Peyer's patch (tissue), 4 donors: ENCODE data around the gene MGAT3.
"Not testable (repeated sequence)": the region's sequence is repeated elsewhere in the genome, so short reads cannot be mapped to it uniquely, and the experiment has no call there.

ENCODE experiments used
- POLR2A ChIP-seq, 2 donors: fragments of 450-650 bp; IDR thresholded peaks; one replicate each; pipeline ENCODE4 v1.5.1; 2017; ENCODE audit warnings: antibody characterized with exemption in 2 of 2, mild to moderate bottlenecking in 2 of 2, moderate library complexity in 2 of 2
- TF ChIP-seq, protein P1 (sequence below), 6 experiments: fragments of 450-650 bp in 4 of 6; fragments of 200-600 bp in 2 of 6; sonication (generic) in 1 of 6; IDR thresholded peaks; one replicate each; pipeline ENCODE4 v1.5.1; 2017 to 2019; ENCODE audit warnings: antibody characterized with exemption in 6 of 6, mild to moderate bottlenecking in 3 of 6, moderate library complexity in 1 of 6

DNA sequence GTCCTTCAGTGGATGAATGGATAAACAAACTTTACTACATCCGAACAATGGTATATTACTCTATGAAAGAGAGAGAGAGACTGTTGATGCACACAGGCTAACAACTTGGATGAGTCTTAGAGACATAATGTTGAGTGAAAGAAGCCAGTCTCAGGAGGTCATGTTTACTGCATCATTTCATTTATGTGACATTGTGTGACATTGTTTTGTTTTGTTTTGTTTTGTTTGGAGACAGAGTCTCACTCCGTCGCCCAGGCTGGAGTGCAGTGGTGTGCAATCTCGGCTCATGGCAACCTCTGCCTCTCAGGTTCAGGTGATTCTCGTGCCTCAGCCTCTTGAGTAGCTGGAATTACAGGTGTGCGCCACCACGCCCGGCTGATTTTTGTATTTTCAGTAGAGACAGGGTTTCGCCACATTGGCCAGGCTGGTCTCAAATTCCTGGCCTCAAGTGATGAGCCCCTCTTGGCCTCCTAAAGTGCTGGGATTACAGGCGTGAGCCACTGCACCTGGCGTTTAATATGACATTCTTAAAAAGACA is 44.9 kb upstream of the MGAT3 start:
- not testable (repeated sequence) for TF ChIP-seq POLR2A (IDR thresholded peaks at IDR 0.05)
- TF ChIP-seq, protein P1, sequence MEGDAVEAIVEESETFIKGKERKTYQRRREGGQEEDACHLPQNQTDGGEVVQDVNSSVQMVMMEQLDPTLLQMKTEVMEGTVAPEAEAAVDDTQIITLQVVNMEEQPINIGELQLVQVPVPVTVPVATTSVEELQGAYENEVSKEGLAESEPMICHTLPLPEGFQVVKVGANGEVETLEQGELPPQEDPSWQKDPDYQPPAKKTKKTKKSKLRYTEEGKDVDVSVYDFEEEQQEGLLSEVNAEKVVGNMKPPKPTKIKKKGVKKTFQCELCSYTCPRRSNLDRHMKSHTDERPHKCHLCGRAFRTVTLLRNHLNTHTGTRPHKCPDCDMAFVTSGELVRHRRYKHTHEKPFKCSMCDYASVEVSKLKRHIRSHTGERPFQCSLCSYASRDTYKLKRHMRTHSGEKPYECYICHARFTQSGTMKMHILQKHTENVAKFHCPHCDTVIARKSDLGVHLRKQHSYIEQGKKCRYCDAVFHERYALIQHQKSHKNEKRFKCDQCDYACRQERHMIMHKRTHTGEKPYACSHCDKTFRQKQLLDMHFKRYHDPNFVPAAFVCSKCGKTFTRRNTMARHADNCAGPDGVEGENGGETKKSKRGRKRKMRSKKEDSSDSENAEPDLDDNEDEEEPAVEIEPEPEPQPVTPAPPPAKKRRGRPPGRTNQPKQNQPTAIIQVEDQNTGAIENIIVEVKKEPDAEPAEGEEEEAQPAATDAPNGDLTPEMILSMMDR (IDR thresholded peaks at IDR 0.05) = not testable (repeated sequence)
